GM19468 (cell line): ENCODE results near the gene SETBP1.

Experiments
- ATAC-seq: cut with Tn5 transposase; IDR thresholded peaks from one replicate; pipeline ENCODE4 v1.9.1; 2021; ENCODE audit warnings: mild to moderate bottlenecking, moderate library complexity, moderate number of reproducible peaks; ENCODE audit not compliant: unreplicated experiment; ENCODE audit errors: extremely low read depth

SETBP1 gene

GRCh38 chr18:44748582-44748981 is 67.9 kb downstream of the SETBP1 start:
- no peak for ATAC-seq

DNA sequence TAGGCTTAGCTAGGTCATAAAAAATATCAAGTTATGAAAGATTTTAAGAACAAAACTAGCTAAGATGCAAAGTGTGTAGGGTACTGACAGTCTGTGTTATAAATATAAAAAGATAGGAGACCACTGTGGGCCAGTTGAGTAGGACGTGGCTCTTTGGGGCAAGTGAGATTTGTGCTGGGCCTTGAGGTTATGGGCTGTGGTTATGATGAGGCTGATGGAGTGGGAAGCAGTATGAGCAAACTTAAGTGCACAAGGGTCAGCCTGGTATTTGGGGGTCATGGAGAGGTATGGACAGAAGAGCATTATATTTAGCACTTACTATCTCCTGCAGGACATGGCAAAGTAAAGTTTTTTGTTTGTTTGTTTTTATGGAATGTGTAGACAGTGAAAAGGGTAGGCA is 70.1 kb downstream of the SETBP1 start:
- no peak for ATAC-seq

- no peak for ATAC-seq
Observed at GRCh38 chr18:44754567-44754966, 73.9 kb downstream of the SETBP1 start.

DNA sequence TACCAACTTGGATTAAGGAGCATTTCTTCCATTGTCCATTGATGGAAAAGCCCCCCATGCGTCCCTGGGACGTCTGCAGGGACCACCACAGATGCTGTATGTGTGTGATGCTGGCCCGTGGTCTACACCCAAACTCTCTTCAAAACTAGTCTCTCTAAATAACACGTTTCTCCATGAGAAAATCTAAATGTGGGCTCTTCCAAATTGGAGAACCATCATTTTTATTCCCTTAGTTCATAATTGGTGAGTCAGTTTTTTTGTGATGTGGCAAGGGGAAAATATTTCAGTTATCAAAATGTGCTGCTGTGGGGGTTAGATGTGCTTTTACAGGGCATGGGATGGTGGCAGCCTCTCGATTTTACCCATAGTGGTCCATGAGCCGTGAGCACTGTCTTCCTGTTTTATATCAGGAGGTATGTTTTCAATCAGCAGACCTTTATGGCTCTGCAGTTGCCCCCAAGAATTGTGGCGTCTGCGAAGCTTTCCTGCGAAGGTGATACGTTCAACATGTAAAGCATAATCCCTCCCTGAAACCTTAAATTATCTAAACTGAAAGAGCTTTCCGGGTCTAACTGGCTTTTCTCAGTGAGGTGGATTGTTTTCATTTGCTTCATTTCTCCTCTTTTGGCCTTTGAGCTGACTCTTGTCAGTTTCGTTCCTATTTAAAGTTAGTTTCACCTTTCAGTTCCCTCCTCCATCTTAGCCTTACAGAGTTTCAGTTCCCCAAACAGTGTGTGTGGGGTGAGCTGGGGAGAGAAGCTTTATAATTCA is 78.4 kb downstream of the SETBP1 start:
- ATAC-seq, result peak; percentile 93

- ATAC-seq, result no peak
Observed at GRCh38 chr18:44759925-44760342, 79.2 kb downstream of the SETBP1 start.

GRCh38 chr18:44761812-44762211 is 81.1 kb downstream of the SETBP1 start:
- ATAC-seq, result no peak

DNA sequence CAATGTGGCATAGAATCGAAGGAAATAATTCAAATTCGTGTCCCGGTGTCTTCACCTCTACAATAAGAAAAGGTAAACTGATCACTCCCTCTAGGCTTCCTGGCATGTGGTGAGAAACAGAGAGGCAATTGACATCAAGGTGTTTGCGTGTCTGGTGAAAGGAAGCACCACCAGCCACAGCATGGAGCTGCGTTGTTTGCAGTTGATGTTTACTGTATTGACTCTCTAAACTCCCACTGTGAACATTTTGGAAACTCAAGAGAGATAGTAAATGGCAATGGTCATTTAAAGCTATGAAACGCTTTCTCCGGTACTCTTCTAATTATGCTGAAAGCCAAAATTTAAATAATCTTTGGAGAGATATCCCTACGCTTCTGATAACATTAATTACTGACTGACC is 82.6 kb downstream of the SETBP1 start:
- ATAC-seq, result no peak

DNA sequence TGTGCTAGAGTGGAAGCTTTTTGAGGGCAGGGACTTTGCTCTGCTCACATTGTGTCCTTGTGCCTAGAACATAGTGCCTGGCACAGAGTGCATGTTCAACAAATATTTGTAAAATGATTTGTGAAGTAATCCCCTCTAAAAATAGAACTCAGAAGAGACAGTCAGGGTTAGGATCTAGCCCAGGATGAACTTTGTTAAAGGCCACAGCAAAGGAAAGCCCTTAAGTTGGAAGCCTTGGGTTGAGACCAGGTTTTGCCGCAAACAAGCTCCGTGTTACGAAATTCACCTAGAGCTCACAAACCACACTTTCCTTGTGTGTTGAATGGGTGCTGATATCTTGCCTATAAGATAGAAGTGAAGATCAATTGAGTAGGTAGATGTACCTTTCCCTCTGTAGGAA is 84.2 kb downstream of the SETBP1 start:
- ATAC-seq, result no peak

GRCh38 chr18:44765456-44765855 is 84.8 kb downstream of the SETBP1 start:
- no peak for ATAC-seq

GRCh38 chr18:44766450-44766849 is 85.8 kb downstream of the SETBP1 start:
- no peak for ATAC-seq

DNA sequence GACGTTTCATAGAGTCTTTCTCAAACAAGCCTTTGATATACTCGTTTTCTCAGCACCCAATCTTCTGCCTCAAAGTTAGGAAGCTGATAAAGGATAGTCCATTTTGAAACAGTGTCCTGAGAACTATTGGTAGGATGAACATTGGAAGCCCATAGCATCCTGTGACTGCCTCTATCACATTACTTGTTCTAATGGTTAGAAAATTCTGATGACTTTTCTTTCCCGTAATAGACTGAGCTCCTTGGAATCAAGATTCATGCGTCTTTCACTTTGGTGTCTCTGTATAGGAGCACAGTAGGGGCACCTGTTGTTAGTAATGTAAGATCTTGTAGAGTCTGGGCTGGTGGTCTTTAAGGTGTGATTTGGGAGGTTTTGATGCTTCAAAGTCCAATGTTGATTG is 87.1 kb downstream of the SETBP1 start:
- ATAC-seq, result no peak

GRCh38 chr18:44770641-44771040 is 90.0 kb downstream of the SETBP1 start:
- ATAC-seq, result no peak

- no peak for ATAC-seq
Observed at GRCh38 chr18:44771572-44771955, 90.9 kb downstream of the SETBP1 start.

GRCh38 chr18:44771956-44772917 is 91.5 kb downstream of the SETBP1 start:
- ATAC-seq, result no peak

DNA sequence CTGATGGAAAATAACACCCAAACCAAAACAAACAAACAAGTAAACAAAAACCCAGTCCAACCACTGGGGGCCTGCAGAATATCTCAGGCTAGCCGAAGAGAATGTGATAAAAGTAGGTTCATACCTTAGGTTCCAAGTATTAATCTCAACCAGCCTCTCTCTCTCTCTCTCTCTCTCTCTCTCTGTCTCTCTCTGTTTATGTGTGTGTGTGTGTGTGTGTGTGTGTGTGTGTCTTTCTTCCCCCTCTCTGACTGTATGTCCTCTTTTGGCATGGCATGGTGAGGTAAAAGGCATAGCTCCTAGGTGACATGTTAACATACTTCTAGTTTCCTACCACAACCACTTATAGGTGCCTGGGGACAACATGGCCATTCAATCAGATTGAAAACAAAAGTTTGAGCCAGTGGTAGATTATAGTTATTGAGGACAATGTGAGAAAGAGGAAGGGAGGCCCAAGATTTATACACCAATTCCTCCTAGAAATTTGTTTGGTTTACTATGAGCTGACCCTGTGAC is 93.0 kb downstream of the SETBP1 start:
- ATAC-seq, result no peak

DNA sequence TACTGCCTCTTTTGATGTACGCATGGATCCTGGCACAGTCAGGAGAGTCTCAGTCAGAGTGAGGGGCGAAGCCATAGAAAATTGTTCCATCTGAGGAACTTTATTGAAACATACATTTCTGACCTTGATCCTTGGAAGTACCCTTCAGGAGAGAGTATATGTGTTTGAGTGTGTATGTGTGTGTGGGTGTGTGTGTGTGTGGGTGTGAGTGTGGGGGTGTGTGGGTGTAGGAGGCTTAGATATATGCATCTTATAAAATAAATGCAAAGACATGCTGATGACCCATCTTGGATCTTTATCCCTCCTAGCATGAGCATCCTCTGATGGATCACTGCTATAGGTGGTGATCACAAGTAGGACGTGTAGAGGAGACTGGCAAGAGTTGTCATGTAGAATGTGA is 93.5 kb downstream of the SETBP1 start:
- no peak for ATAC-seq

GRCh38 chr18:44777457-44778192 is 96.9 kb downstream of the SETBP1 start:
- no peak for ATAC-seq

DNA sequence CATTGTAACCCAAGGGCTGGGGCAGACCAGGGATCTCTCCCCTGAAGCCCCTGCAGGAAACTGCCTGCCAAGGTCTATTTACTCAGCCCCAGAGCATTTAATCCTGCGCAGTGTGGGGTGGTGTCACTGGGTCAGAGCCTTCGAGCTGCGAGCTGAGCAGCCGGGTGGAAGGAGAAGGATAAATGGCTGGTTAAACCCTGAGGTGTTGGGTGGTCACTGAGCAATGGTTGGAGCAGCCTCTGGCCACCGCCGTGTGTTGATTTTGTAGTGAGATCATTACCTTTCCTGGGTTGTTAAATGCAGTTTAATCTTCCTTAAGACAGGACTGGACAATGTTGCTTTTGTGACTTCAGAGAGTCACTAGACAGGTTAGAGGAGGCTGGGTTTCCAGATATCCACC is 98.1 kb downstream of the SETBP1 start:
- ATAC-seq, result no peak

DNA sequence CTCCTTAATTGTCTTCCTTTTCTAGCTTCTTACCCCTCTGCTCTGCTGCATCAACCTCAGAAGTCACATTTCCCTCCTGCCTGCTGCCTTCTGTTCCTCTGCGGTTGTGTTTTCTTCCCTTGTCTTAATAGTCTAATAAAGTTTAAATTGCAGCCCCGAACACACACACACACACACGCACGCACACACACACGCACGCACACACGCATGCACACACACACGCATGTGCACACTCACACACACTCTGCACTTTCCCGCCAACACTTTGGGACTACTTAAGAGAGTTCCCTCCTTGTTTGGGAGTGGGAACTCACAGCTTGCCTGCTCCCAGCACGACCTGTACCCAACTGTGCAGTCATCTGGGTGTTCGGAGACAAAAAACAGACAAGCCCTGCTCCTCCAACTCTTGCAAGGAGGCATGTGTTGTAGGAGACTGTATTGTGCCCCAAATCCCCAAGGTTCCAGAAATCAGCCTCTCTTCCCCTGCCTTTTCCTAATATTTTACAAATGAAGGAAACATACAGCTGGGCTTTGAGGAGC is 99.1 kb downstream of the SETBP1 start:
- ATAC-seq, result no peak

DNA sequence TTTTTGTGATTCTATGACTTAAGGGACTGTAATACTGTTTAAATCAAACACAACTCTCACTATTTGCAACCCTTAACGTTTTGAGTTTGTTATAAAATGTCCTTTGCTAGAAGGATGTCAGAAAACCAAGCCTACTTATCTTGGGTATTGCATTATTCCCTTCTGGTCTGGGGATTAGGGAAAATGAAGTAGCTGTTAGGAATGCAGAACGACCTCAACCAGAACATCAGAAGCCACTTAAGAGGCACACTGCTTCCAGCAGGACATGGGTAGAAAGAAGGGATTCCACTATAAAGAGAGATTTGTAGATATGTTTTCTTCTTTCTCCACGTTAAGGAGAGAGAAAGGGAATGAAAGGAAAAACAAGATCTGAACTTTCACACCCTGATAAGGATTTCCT is 101.2 kb downstream of the SETBP1 start:
- ATAC-seq, result no peak
